Astrocyte of the hippocampus (primary cell): Measurements from ENCODE around the gene RNF212B.
A peak's percentile ranks its signal among the peaks of the same experiment; 100 is the strongest.

Source experiments
- DNase-seq: peaks from one replicate; pipeline ENCODE4 v3.0.0; 2011; ENCODE audit warnings: low read depth, low spot score

Gene RNF212B

GRCh38 chr14:23320584-23321571, 83.1 kb downstream of the RNF212B start, which contains the start of gene PABPN1:
Gene PABPN1, plus strand, starts transcription at chr14:23321457. Its CDS starts 13 bp downstream, at chr14:23321470.
- peak; percentile 100 for DNase-seq

- DNase-seq = peak; percentile 70
Measured at GRCh38 chr14:23321572-23322547, 84.1 kb downstream of the RNF212B start.
